ENCODE results near the gene AGBL5.
"Not testable (repeated sequence)": the region's sequence is repeated elsewhere in the genome, so short reads cannot be mapped to it uniquely, and the experiment has no call there.

AGBL5 gene

DNA sequence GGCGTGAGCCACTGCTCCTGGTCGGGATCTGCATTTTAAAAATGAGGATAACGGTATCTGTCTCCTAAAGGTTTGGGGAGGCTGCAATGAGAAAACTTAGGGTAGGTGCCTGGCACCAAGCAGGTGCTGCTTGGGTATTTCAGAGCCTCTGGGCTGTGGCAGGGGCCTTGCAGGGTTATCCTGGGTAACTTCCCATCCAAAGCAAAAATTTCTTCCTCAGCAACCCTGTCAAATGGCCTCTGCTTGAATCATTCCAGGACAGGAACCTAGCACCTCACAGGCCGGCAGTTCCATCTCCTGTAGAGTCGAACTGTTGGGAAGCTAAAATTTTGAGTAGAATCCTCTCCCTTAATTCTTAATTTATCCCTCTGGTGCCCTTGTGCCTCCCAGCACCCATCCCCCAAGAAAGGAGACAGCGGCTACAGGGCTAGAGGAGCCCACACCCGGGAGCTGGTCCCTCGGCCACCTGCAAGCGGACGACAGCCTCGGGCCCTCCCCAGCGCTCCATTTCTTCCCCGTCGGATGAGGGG lies 66.6 kb downstream of the AGBL5 start:
- peak overlapping the region; percentile 69 for H3K4me3 ChIP-seq (ENCODE audit: low read depth, low read length)
- no peak for DNase-seq (ENCODE audit: low read depth)
- TF ChIP-seq, protein P1, sequence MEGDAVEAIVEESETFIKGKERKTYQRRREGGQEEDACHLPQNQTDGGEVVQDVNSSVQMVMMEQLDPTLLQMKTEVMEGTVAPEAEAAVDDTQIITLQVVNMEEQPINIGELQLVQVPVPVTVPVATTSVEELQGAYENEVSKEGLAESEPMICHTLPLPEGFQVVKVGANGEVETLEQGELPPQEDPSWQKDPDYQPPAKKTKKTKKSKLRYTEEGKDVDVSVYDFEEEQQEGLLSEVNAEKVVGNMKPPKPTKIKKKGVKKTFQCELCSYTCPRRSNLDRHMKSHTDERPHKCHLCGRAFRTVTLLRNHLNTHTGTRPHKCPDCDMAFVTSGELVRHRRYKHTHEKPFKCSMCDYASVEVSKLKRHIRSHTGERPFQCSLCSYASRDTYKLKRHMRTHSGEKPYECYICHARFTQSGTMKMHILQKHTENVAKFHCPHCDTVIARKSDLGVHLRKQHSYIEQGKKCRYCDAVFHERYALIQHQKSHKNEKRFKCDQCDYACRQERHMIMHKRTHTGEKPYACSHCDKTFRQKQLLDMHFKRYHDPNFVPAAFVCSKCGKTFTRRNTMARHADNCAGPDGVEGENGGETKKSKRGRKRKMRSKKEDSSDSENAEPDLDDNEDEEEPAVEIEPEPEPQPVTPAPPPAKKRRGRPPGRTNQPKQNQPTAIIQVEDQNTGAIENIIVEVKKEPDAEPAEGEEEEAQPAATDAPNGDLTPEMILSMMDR (IDR thresholded peaks at IDR 0.05; ENCODE audit: control insufficient read depth, extremely low read depth, insufficient read depth) = no peak

DNA sequence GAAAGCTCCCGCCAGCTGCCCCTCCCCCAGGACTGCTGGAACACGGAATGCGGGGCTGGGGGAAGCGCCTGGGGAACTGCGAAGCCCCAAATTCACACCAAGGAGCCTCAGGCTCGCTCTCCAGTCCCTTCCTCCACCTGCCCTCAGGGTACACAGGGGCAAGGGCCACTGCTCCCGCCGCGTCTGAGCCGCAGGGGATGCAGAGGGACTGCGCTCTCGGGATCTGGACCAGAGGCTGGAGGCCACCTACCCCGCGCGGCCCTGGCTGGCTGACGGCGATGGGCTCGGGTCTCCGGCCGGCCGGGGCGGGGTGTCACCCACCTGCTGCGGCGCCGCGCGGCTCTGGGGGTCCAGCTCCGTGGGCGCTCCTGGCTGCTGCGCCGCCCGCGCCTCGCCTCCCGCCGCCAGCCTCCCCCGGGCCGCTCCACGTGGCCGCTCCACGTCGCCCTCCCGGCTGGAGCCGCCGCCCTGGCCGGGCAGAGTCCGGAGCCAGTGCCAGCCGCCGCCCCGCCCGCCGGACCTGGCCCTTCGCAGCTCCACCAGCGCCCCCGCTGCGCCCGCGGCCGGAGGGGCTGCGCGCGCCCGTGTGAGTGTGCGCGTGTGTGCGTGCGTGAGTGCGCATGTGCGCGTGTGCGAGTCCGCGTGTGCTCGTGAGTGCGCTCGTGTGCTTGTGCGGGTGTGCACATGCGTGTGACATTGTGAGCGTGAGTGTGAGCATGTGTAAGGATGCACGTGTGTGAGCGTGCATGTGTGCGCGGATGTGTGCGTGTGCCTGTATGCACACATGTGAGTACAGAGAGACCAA lies 67.3 kb downstream of the AGBL5 start, which contains the start of gene CGREF1:
TSS of gene CGREF1 (minus strand) at position 604 of the 805 bp plus-strand sequence. CDS start 14,762 bp downstream, outside the sequence.
- no peak for DNase-seq (ENCODE audit: low read depth)
- H3K4me3 ChIP-seq (ENCODE audit: low read depth, low read length) = peak within 1 kb of the TSS; percentile 69
- TF ChIP-seq, protein P1 (IDR thresholded peaks at IDR 0.05; ENCODE audit: control insufficient read depth, extremely low read depth, insufficient read depth) = no peak

DNA sequence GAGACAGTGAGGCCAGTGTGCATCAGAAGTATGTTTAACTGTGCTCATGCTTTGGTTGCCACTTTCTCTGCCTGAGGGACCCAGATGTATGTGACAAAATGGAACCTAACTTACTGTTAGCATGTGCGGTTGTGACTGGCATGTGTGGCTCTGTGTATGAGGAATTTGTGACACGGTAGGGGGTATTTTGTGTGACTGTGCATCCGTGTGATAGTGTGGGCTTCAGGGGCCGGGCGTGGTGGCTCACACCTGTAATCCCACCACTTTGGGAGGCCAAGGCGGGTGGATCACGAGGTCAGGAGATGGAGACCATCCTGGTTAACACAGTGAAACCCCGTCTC lies 67.8 kb downstream of the AGBL5 start:
- peak overlapping the region; percentile 69 for H3K4me3 ChIP-seq (ENCODE audit: low read depth, low read length)
- DNase-seq (ENCODE audit: low read depth) = not testable (repeated sequence)

Data from LNCaP clone FGC (cell line).